Activated CD4-positive, alpha-beta memory T cell treated with anti-CD3 and anti-CD28 coated beads for 36 hours (primary cell): ENCODE data around the gene SETX. TPM values are rescaled to one million over a fixed set of nuclear protein-coding genes. Genes with fewer than 3 reads are reported as not detected.

Experiments
- CTCF ChIA-PET: fragments of 350-600 bp; sonication (Branson Sonifier 250); formaldehyde crosslinking; loops from one replicate; lab custom pipeline; 2021; ENCODE audit warnings: antibody characterized with exemption, inconsistent platforms; lab: Charles Lee
- POLR2A ChIA-PET: fragments of 350-600 bp; sonication (Branson Sonifier 250); formaldehyde crosslinking; loops from one replicate; lab custom pipeline; 2021; ENCODE audit warnings: antibody characterized with exemption; lab: Charles Lee
- DNase-seq: peaks from one replicate; pipeline ENCODE4 v3.0.0-alpha.2; 2020
- H3K27ac Mint-ChIP-seq: one replicate; pipeline ENCODE4 v1.8.0; 2021; ENCODE audit warnings: mixed read lengths
- H3K27me3 Mint-ChIP-seq: one replicate; pipeline ENCODE4 v1.8.0; 2021; ENCODE audit warnings: mixed read lengths
- H3K36me3 Mint-ChIP-seq: one replicate; pipeline ENCODE4 v1.8.0; 2021; ENCODE audit warnings: mixed read lengths
- H3K4me1 Mint-ChIP-seq: one replicate; pipeline ENCODE4 v1.8.0; 2021; ENCODE audit warnings: low read depth, mixed read lengths
- H3K4me3 Mint-ChIP-seq: one replicate; pipeline ENCODE4 v1.8.0; 2021; ENCODE audit warnings: mild to moderate bottlenecking, mixed read lengths
- H3K9me3 Mint-ChIP-seq: one replicate; pipeline ENCODE4 v1.8.0; 2021; ENCODE audit warnings: mixed read lengths
- intact Hi-C: fragments of 100-400 bp; cut with micrococcal nuclease; formaldehyde crosslinking; loops from one replicate; pipeline ENCODE4 v1.15.1; 2023
- total RNA-seq, 2 experiments: library from RNA; stranded (reverse); gene quantifications; one replicate each; pipeline ENCODE4 v1.2.3, GENCODE V29; 2021

SETX gene
- total RNA-seq, 2 experiments from 2014 or later: 41.6 to 42.3 TPM

GRCh38 chr9:132237481-132237880 lies 117.3 kb downstream of the SETX start:
- peaks cover 5% of the 10 kb centered on the region for H3K27me3 Mint-ChIP-seq
- H3K4me3 Mint-ChIP-seq: no peak overlapping the region
- POLR2A ChIA-PET: no interaction called here
- CTCF ChIA-PET: interaction anchor here (1.0 to 10.1 kb wide), 12 partner anchors 10 to 478 kb away, joined by 3 to 179 read pairs (median 6); no protein-coding TSS in a partner anchor
- H3K4me1 Mint-ChIP-seq: peaks cover 8% of the 10 kb centered on the region
- no peak overlapping the region for H3K27ac Mint-ChIP-seq
- DNase-seq: no peak
- H3K9me3 Mint-ChIP-seq: no peaks in the 10 kb centered on the region
- H3K36me3 Mint-ChIP-seq: no peaks in the 10 kb centered on the region
- intact Hi-C loops: loop anchor here (2.0 kb wide), 1 partner anchor 483 kb away; no protein-coding TSS in a partner anchor

GRCh38 chr9:132236662-132237311 lies 118.0 kb downstream of the SETX start:
- ChIA-PET POLR2A (no interaction called here), CTCF (interaction anchor here (0.6 to 10.1 kb wide), 43 partner anchors 8 to 492 kb away, joined by 3 to 179 read pairs (median 4); partner anchors contain the start of genes MED27 and NTNG2)
- Mint-ChIP-seq H3K4me1 (peaks cover 4% of the 10 kb centered on the region), H3K4me3 (no peak overlapping the region), H3K27me3 (peaks cover 5% of the 10 kb centered on the region), H3K27ac (no peak overlapping the region), H3K9me3 (no peaks in the 10 kb centered on the region), H3K36me3 (no peaks in the 10 kb centered on the region)
- intact Hi-C loops: loop anchor here (1.0 to 2.0 kb wide), 3 partner anchors 67 to 482 kb away; no protein-coding TSS in a partner anchor
- DNase-seq: no peak

DNA sequence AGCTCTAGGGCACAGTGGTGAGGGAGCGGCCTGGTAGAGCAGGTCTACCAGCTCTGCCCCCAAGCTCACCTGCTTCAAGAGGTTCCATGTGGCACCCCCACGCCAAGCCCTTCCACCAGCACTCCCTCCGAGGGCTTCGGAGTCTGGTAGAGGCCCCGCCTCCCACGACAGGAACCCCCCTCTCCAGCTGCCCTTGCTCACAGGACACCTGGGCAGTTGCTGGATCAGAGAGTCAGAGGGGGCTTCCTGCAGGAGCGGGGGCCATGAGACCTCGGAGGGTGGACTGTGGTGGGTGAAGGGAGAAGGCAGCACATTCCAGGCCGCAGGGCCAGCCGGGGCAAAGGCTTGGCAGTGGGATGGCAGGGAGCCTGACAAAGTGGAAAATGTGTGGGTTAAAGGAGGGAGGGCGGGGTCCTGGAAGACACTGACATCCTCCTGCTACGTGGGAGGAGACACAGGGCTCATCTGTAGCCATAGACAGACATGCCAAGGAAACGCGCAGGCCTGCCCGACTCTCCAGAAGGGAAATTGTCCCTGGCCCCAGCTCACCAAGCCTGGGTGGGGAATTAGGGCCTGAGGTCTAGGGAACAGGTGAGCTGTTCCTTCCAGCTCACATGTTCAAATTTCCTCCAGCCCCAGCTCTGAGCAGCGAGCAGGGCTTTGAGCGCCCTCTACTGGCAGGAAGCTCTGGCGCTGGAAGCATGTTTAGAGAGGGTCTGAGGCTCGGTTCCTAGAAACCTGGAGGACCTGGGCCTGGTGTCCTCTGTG lies 118.7 kb downstream of the SETX start:
- ChIA-PET POLR2A (no interaction called here), CTCF (interaction anchor here (0.6 to 10.1 kb wide), 43 partner anchors 9 to 494 kb away, joined by 3 to 179 read pairs (median 4); partner anchors contain the start of genes MED27 and NTNG2)
- H3K27ac Mint-ChIP-seq: no peak overlapping the region
- H3K4me1 Mint-ChIP-seq: peaks cover 1% of the 10 kb centered on the region
- peak; percentile 85 for DNase-seq
- H3K36me3 Mint-ChIP-seq: no peaks in the 10 kb centered on the region
- no peaks in the 10 kb centered on the region for H3K9me3 Mint-ChIP-seq
- intact Hi-C loops: loop anchor here (1.0 to 2.0 kb wide), 3 partner anchors 67 to 481 kb away; no protein-coding TSS in a partner anchor
- no peak overlapping the region for H3K4me3 Mint-ChIP-seq
- peaks cover 3% of the 10 kb centered on the region for H3K27me3 Mint-ChIP-seq

DNA sequence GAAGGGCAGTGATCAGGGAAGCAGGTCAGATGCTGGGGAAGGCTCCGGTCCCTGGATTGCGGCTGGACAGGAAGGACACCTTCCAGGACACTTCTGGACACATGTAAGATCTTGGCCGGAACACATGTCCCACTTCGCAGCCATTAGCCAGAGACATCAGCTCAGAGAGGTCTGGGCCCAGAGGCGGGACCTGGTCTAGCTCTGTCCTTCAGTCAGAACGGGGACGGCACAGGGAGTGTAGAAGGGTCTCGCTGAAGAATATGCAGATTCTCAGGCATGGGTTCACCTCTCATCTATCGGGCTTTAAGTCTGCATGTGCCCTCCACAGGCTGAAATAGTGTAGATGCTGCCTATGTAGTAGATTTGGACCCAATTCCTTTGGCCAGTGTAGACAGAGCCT lies 119.7 kb downstream of the SETX start:
- POLR2A ChIA-PET: no interaction called here

DNA sequence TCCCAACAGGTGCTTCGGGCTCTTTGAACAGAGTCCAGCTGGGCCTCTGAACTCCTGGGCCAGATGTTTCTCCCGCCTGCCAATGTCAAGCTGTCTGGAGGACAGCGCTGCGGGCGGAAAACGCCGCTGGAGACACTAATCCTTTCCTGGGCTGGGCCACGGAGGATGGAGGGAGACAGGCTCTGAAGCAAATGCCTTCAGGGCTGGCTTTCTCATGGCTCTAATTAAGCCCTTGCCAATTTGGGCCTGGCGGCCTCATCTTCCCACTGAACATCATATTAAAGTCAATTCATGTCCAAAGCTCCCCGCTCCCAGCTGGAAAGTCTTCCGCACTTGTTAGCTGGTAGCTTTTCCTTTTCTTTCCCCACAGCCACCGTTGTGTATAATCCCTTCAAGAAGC lies 120.3 kb downstream of the SETX start:
- Mint-ChIP-seq H3K36me3 (no peaks in the 10 kb centered on the region), H3K4me3 (no peak overlapping the region), H3K9me3 (no peaks in the 10 kb centered on the region), H3K27ac (no peak overlapping the region), H3K27me3 (peaks cover 3% of the 10 kb centered on the region), H3K4me1 (no peaks in the 10 kb centered on the region)
- ChIA-PET CTCF (interaction anchor here (0.6 to 10.1 kb wide), 3 partner anchors 12 to 475 kb away, joined by 3 to 179 read pairs (median 151); no protein-coding TSS in a partner anchor), POLR2A (interaction anchor here (0.5 to 1.0 kb wide), 2 partner anchors 472 to 779 kb away, joined by 3 read pairs; no protein-coding TSS in a partner anchor)
- intact Hi-C loops: no loop called here
- DNase-seq: no peak

More for the DNA sequence above, 119.7 kb downstream of the SETX start:
- no peak for DNase-seq
- H3K9me3 Mint-ChIP-seq: no peaks in the 10 kb centered on the region
- H3K27me3 Mint-ChIP-seq: peaks cover 3% of the 10 kb centered on the region
- no peak overlapping the region for H3K27ac Mint-ChIP-seq
- CTCF ChIA-PET: interaction anchor here (0.6 to 10.1 kb wide), 8 partner anchors 12 to 493 kb away, joined by 3 to 179 read pairs (median 10); no protein-coding TSS in a partner anchor
- no peaks in the 10 kb centered on the region for H3K36me3 Mint-ChIP-seq
- no peaks in the 10 kb centered on the region for H3K4me1 Mint-ChIP-seq
- intact Hi-C loops: no loop called here
- H3K4me3 Mint-ChIP-seq: no peak overlapping the region

- no peak overlapping the region for H3K27ac Mint-ChIP-seq
- H3K9me3 Mint-ChIP-seq: no peaks in the 10 kb centered on the region
- no peaks in the 10 kb centered on the region for H3K4me1 Mint-ChIP-seq
- no peak overlapping the region for H3K4me3 Mint-ChIP-seq
- no peaks in the 10 kb centered on the region for H3K36me3 Mint-ChIP-seq
- no peak for DNase-seq
- intact Hi-C loops: no loop called here
- peaks cover 3% of the 10 kb centered on the region for H3K27me3 Mint-ChIP-seq
- POLR2A ChIA-PET: no interaction called here
- CTCF ChIA-PET: interaction anchor here (0.9 to 10.1 kb wide), 3 partner anchors 64 to 473 kb away, joined by 4 to 179 read pairs (median 151); no protein-coding TSS in a partner anchor
These were observed 121.6 kb downstream of the SETX start for GRCh38 chr9:132233138-132233537.

DNA sequence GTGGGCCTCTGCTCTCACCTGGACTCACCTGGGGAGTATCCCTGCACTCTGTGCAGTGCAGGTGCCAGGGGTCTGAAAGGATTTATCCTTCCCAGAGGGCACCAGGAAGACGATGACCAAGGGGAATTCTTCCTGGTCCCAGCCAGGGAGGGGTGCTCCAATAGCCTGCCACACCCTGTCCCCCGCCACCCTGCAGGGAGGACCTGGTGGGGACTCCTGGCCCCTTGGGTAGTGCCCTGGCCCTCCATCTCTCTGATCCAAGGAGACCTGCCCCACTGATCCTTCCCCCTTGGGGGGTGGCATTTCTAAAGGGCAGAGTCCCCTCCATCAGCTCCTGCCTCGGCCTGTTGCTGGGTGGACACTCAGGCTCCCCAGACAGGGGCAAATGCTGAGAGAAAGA lies 122.3 kb downstream of the SETX start:
- Mint-ChIP-seq H3K27me3 (peaks cover 3% of the 10 kb centered on the region), H3K4me1 (no peaks in the 10 kb centered on the region), H3K9me3 (no peaks in the 10 kb centered on the region), H3K4me3 (no peak overlapping the region), H3K36me3 (no peaks in the 10 kb centered on the region), H3K27ac (no peak overlapping the region)
- CTCF ChIA-PET: interaction anchor here (10.1 kb wide), 1 partner anchor 473 kb away, joined by 151 read pairs; no protein-coding TSS in a partner anchor
- intact Hi-C loops: no loop called here
- DNase-seq: no peak
- POLR2A ChIA-PET: no interaction called here

GRCh38 chr9:132231019-132231701 lies 123.6 kb downstream of the SETX start:
- POLR2A ChIA-PET: no interaction called here
- Mint-ChIP-seq H3K27ac (no peak overlapping the region), H3K4me1 (no peaks in the 10 kb centered on the region), H3K27me3 (peaks cover 5% of the 10 kb centered on the region), H3K36me3 (no peaks in the 10 kb centered on the region), H3K4me3 (no peak overlapping the region), H3K9me3 (no peaks in the 10 kb centered on the region)
- no peak for DNase-seq
- intact Hi-C loops: no loop called here
- CTCF ChIA-PET: no interaction called here

DNA sequence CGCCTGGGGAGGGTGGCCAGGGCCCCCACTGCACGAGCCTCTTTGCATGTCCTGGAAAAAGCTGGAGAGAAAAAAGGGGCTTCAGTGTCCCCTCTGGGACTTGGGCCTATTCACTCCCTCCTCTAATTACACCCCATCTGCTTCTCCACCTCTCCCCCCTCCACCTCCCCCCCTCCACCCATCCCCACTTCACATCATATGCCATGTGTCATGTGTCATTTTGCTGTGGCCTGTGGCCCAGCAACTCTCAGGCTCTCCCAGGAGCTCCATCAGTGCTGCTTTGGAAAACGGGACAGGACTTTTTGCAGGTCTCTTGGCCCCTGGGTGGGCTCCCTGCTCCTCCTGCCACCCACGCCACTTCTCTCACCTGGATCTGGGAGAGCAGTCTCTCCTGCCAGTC lies 124.2 kb downstream of the SETX start:
- H3K4me3 Mint-ChIP-seq: no peak overlapping the region
- no peaks in the 10 kb centered on the region for H3K4me1 Mint-ChIP-seq
- no peaks in the 10 kb centered on the region for H3K36me3 Mint-ChIP-seq
- no peak for DNase-seq
- H3K27me3 Mint-ChIP-seq: peaks cover 5% of the 10 kb centered on the region
- intact Hi-C loops: no loop called here
- no peaks in the 10 kb centered on the region for H3K9me3 Mint-ChIP-seq
- CTCF ChIA-PET: no interaction called here
- POLR2A ChIA-PET: no interaction called here
- H3K27ac Mint-ChIP-seq: no peak overlapping the region

DNA sequence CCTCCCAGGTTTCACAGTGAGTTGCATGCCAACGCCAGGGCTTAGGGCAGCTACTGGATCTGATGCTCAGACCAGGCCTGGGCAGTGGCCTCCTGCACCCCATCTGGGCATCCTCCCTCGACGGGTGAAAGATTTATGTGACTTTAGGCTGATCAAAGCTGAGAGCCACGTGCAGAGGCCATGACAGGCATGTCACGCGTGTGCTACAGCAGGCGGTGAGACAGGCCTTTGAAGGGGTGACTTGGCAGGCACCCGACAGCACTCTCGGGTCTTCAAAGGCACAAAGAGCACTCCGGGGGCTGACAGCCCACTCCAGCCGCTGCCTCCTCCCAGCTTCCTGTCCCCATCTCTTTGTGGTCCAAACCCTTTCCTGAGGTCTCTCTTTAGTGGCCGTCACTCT lies 126.7 kb downstream of the SETX start:
- H3K4me3 Mint-ChIP-seq: no peak overlapping the region
- no peaks in the 10 kb centered on the region for H3K4me1 Mint-ChIP-seq
- intact Hi-C loops: no loop called here
- peaks cover 5% of the 10 kb centered on the region for H3K27me3 Mint-ChIP-seq
- ChIA-PET POLR2A (no interaction called here), CTCF (no interaction called here)
- no peak overlapping the region for H3K27ac Mint-ChIP-seq
- no peaks in the 10 kb centered on the region for H3K9me3 Mint-ChIP-seq
- no peak for DNase-seq
- no peaks in the 10 kb centered on the region for H3K36me3 Mint-ChIP-seq

GRCh38 chr9:132226571-132227430 lies 128.0 kb downstream of the SETX start:
- H3K27me3 Mint-ChIP-seq: peaks cover 4% of the 10 kb centered on the region
- intact Hi-C loops: no loop called here
- no peaks in the 10 kb centered on the region for H3K9me3 Mint-ChIP-seq
- POLR2A ChIA-PET: no interaction called here
- CTCF ChIA-PET: no interaction called here
- no peaks in the 10 kb centered on the region for H3K36me3 Mint-ChIP-seq
- H3K4me3 Mint-ChIP-seq: no peak overlapping the region
- H3K4me1 Mint-ChIP-seq: no peaks in the 10 kb centered on the region
- no peak for DNase-seq
- no peak overlapping the region for H3K27ac Mint-ChIP-seq
